SW 1271 (cell line): ENCODE measurements around the gene TRIM75.
"Not testable (repeated sequence)": the region's sequence is repeated elsewhere in the genome, so short reads cannot be mapped to it uniquely, and the experiment has no call there.

Source experiments
- DNase-seq, 2 experiments: peaks; one replicate each; lab custom pipeline; 2025; lab: John Stamatoyannopoulos, UW

Gene TRIM75

DNA sequence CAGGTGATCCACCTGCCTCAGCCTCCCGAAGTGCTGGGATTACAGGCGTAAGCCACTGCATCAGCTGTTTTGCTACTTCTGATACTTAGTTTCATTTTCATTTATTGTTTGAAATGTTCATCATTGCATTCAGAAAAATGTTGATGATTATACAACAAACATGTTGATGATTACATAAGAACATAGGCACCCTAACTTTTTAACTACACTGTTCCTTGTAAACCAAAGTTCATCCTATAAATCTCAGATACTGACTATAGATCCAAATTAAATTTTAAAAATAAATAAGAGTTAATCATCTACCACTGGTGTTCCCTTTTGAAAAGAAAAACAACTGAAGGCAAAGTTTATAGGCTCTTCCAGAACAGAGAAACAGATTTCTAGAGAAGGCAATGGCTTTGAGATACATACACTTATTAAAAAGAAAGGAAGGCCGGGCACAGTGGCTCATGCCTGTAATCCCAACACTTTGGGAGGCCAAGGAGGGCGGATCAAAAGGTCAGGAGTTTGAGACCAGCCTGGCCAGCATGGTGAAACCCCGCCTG lies 23.4 kb downstream of the TRIM75 start:
- DNase-seq: no peak

- no peak for DNase-seq
Observed at GRCh38 chr4:165079476-165079875, 25.8 kb downstream of the TRIM75 start.

GRCh38 chr4:165084787-165085186 lies 31.1 kb downstream of the TRIM75 start:
- not testable (repeated sequence) for DNase-seq

DNA sequence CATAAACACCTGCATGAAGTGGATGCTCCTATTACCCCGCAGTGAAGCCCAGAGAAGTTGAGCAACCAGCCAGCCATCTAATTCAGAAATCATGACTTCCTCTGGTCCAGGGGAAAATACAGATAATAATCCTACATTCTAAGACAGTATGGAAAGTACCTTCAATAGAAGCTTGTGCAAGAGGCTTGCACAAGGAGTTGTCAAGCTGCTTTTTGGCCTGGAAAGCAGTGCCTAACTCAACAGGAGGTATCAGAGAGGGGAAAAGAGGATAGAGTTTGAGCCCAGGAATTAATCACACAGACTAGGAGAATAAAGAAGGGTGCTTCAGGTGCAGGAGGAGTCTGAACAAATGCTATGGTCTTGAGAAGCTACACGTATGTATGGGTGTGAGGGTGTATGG lies 32.3 kb downstream of the TRIM75 start:
- DNase-seq: no peak

- DNase-seq: no peak
Observed at GRCh38 chr4:165088366-165088765, 34.7 kb downstream of the TRIM75 start.

GRCh38 chr4:165092187-165092586 lies 38.5 kb downstream of the TRIM75 start:
- DNase-seq: not testable (repeated sequence)

- no peak for DNase-seq
Observed at GRCh38 chr4:165094873-165095272, 41.2 kb downstream of the TRIM75 start.

DNA sequence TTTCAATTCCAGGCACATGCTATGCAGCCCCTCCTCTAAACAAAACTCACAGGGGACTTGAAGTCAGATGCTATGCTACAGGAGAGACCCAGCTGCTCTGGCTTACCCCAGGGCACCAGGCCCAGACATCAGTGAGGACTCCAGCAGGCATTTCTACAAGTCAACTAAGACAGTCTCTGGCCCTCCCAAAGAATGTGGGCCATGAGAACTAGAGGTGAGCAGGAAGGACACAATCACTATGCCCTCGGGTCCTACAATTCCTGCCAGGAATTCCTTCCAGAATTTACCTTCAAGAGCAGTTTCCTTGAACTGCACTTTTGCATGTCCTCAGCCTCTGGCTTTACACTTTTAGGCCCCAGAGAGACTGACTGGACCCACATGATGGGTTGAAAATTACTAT lies 41.6 kb downstream of the TRIM75 start:
- no peak for DNase-seq

DNA sequence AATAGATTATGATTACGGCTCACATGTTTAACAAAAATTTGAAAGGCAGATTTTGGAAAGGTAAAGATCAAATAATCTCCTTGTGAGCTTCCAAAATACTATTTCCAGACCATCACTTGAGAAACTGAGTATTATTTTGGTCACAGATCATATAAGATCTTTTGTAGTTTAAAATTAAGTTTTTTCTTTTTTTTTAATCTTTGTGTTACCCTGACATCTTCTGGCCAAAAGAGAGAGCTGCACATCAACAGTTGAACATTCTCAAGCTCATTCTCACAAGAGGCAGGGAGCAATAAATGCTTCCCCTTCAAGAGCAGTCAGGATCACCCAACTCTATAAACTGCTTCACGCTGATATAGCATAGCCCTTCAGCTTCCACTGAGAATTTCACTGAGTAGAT lies 43.1 kb downstream of the TRIM75 start:
- peak in 1 of 2 experiments; percentile 4 for DNase-seq

DNA sequence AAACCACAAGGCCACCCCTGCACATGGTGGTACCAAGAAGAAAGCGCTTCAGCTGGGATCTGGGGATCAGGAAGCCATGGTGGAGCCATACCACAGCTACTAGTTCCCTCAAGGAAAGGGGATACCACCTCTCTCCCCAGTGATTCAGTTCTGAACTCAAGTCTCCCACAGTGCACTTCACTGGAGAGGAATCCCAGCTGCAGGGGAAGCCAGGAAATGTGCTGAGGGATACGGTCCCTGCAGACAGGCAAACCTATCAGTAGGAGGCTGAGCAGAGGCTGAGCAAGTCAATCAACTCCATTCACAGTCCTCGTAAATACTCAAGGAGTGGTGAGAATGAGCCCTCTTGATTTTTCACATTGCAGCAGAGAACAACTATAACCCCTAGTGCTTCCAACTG lies 48.0 kb downstream of the TRIM75 start:
- DNase-seq: no peak

GRCh38 chr4:165106518-165106917 lies 52.9 kb downstream of the TRIM75 start:
- no peak for DNase-seq
